Peyer's patch (tissue), 4 donors: ENCODE measurements around the gene HLCS.

ENCODE experiments used
- CTCF ChIP-seq, 6 experiments: fragments of 450-650 bp in 4 of 6; fragments of 200-600 bp in 2 of 6; sonication (generic) in 1 of 6; IDR thresholded peaks; one replicate each; pipeline ENCODE4 v1.5.1; 2017 to 2019; ENCODE audit warnings: antibody characterized with exemption in 6 of 6, mild to moderate bottlenecking in 3 of 6, moderate library complexity in 1 of 6
- POLR2A ChIP-seq, 2 donors: fragments of 450-650 bp; IDR thresholded peaks; one replicate each; pipeline ENCODE4 v1.5.1; 2017; ENCODE audit warnings: antibody characterized with exemption in 2 of 2, mild to moderate bottlenecking in 2 of 2, moderate library complexity in 2 of 2

- no peak for TF ChIP-seq CTCF (IDR thresholded peaks at IDR 0.05)
- TF ChIP-seq POLR2A (IDR thresholded peaks at IDR 0.05): no peak
Observed at GRCh38 chr21:36860736-36861594, 105.5 kb downstream of the HLCS start.
